Endothelial cell of umbilical vein (primary cell): ENCODE results near the gene PARVA. TPM values are rescaled to one million over a fixed set of nuclear protein-coding genes. Genes with fewer than 3 reads are reported as not detected.

Experiments
- BruUV-seq: library from RNA; stranded (reverse); fragments of 400-500 nt; replicated peaks from 2 replicates; lab custom pipeline; 2021; lab: Mats Ljungman, UMichigan
- CTCF ChIA-PET: fragments of 300-600, 350-600 bp; sonication (Branson Sonifier 250); formaldehyde crosslinking; loops from one replicate; lab custom pipeline; 2021; ENCODE audit warnings: antibody characterized with exemption, inconsistent platforms; lab: Charles Lee
- POLR2A ChIA-PET: fragments of 300-600, 350-600 bp; sonication (Branson Sonifier 250); formaldehyde crosslinking; loops from one replicate; lab custom pipeline; 2021; ENCODE audit warnings: antibody characterized with exemption, inconsistent platforms; lab: Charles Lee
- DNase-seq: peaks from one replicate; pipeline ENCODE4 v3.0.0-alpha.2; 2011; ENCODE audit warnings: low read depth, low spot score
- FAIRE-seq: peaks from 2 replicates; lab custom pipeline; 2011; peaks lifted over from hg19 to GRCh38; lab: Jason Lieb, UNC
- H2AFZ ChIP-seq: 2 replicates; pipeline ENCODE4 v1.6.0; 2012; ENCODE audit warnings: low read depth, low read length, control low read depth, inconsistent platforms
- H3K27ac ChIP-seq: 2 replicates; pipeline ENCODE4 v1.5.1; 2011; ENCODE audit warnings: low read depth, mild to moderate bottlenecking, control low read depth, low read length, moderate library complexity; ENCODE audit not compliant: insufficient read depth
- H3K27me3 ChIP-seq, 2 experiments: 2 replicates each; pipeline versions ENCODE4 v1.6.0 to v1.6.1; 2011; ENCODE audit warnings: low read length in 2 of 2, mixed read lengths in 1 of 2; ENCODE audit not compliant: control insufficient read depth in 2 of 2, insufficient read depth in 2 of 2
- H3K36me3 ChIP-seq, 2 experiments: 2 replicates in 1 of 2; 3 replicates in 1 of 2; pipeline ENCODE4 v1.5.1; 2011; ENCODE audit warnings: low read length in 2 of 2, mild to moderate bottlenecking in 1 of 2, moderate library complexity in 1 of 2; ENCODE audit not compliant: control insufficient read depth in 2 of 2, insufficient read depth in 2 of 2; ENCODE audit errors: extremely low read depth in 1 of 2
- H3K4me1 ChIP-seq: 3 replicates; pipeline ENCODE4 v1.5.1; 2011; ENCODE audit warnings: mild to moderate bottlenecking, low read length; ENCODE audit not compliant: control insufficient read depth, insufficient read depth; ENCODE audit errors: extremely low read depth
- H3K4me2 ChIP-seq: 2 replicates; pipeline ENCODE4 v1.6.1; 2011; ENCODE audit warnings: low read length, control low read depth, mixed read lengths; ENCODE audit not compliant: insufficient read depth
- H3K4me3 ChIP-seq, 3 experiments: fragments of 200-600 bp in 1 of 3; sonication (generic), shearing (Covaris generic) in 1 of 3; replicated peaks in 1 of 3; 2 replicates each; pipeline ENCODE4 v1.5.1; 2011 to 2016; ENCODE audit warnings: control low read depth in 3 of 3, low read length in 3 of 3, mild to moderate bottlenecking in 2 of 3, inconsistent platforms in 1 of 3, low read depth in 1 of 3, moderate library complexity in 1 of 3; ENCODE audit not compliant: insufficient read depth in 1 of 3
- H3K79me2 ChIP-seq: 2 replicates; pipeline ENCODE4 v1.6.0; 2012; ENCODE audit warnings: low read length, inconsistent platforms; ENCODE audit not compliant: control insufficient read depth, insufficient read depth
- H3K9ac ChIP-seq: replicated peaks from 2 replicates; pipeline ENCODE3; 2011; ENCODE audit warnings: low read length, control low read depth; ENCODE audit not compliant: insufficient read depth; ENCODE audit errors: extremely low read depth
- H3K9me1 ChIP-seq: replicated peaks from 3 replicates; pipeline ENCODE4 v1.6.0; 2011; ENCODE audit warnings: mild to moderate bottlenecking, low read length; ENCODE audit not compliant: control insufficient read depth, insufficient read depth; ENCODE audit errors: extremely low read depth
- H3K9me3 ChIP-seq: replicated peaks from 2 replicates; pipeline ENCODE4 v1.5.1; 2012; ENCODE audit warnings: low read length, inconsistent platforms; ENCODE audit not compliant: control insufficient read depth, insufficient read depth
- H4K20me1 ChIP-seq: replicated peaks from 2 replicates; pipeline ENCODE3; 2011; ENCODE audit warnings: mild to moderate bottlenecking, low read length; ENCODE audit not compliant: control insufficient read depth, insufficient read depth; ENCODE audit errors: extremely low read depth
- EZH2 ChIP-seq: IDR thresholded peaks from 2 replicates; pipeline ENCODE4 v1.6.1; 2012; ENCODE audit warnings: borderline replicate concordance, low read depth, mild to moderate bottlenecking, moderate library complexity, low read length, inconsistent platforms; ENCODE audit not compliant: severe bottlenecking
- FOS ChIP-seq: IDR thresholded peaks from 2 replicates; pipeline ENCODE4 v1.6.1; 2011; ENCODE audit warnings: mild to moderate bottlenecking, low read length, moderate library complexity, borderline replicate concordance; ENCODE audit not compliant: insufficient read depth
- GATA2 ChIP-seq: IDR thresholded peaks from 2 replicates; pipeline ENCODE4 v1.7.0; 2011; ENCODE audit warnings: low read depth, mild to moderate bottlenecking, moderate library complexity, mixed read lengths, low read length; ENCODE audit not compliant: insufficient read length, insufficient read depth
- JUN ChIP-seq: IDR thresholded peaks from 2 replicates; pipeline ENCODE4 v1.6.1; 2011; ENCODE audit warnings: borderline replicate concordance, low read depth; ENCODE audit not compliant: insufficient read length, insufficient read depth
- MYC ChIP-seq: IDR thresholded peaks from one replicate; pipeline ENCODE4 v1.6.1; 2011; ENCODE audit warnings: mild to moderate bottlenecking, low read depth, low read length
- POLR2A ChIP-seq: IDR thresholded peaks from 2 replicates; pipeline ENCODE4 v1.6.1; 2012; ENCODE audit warnings: low read depth, mild to moderate bottlenecking, control low read depth, low read length
- POLR2AphosphoS5 ChIP-seq: IDR thresholded peaks from 2 replicates; pipeline ENCODE4 v1.6.1; 2012; ENCODE audit warnings: low read depth, mild to moderate bottlenecking, control low read depth, low read length, moderate library complexity; ENCODE audit not compliant: insufficient read depth
- dilution Hi-C: fragments of 300-500 bp; cut with MboI; formaldehyde crosslinking; loops from one replicate; pipeline ENCODE4 v1.15.0; 2019; ENCODE audit warnings: low sequenced_read_pairs; ENCODE audit not compliant: extremely low pct_ligation_motif_present
- intact Hi-C: fragments of 100-400 bp; cut with micrococcal nuclease; formaldehyde crosslinking; loops from one replicate; pipeline ENCODE4 v1.10.0; 2022
- polyA plus RNA-seq, 4 experiments: library from polyadenylated mRNA; depleted of rRNA in 3 of 4; stranded (reverse) in 3 of 4; unstranded in 1 of 4; fragments of >200 nt; gene quantifications; 2 replicates each; pipeline versions ENCODE4 v1.2.1 to v1.2.3, GENCODE V29; 2011 to 2012; ENCODE audit warnings: missing spikeins in 1 of 4
- total RNA-seq: library from RNA; stranded (reverse); gene quantifications from 2 replicates; pipeline ENCODE4 v1.2.3, GENCODE V29; 2021
- TF ChIP-seq, protein P1 (sequence below): IDR thresholded peaks from 2 replicates; pipeline ENCODE4 v1.6.1; 2011; ENCODE audit not compliant: insufficient read depth, insufficient read length
- TF ChIP-seq, protein P2 (sequence below), 2 donors: IDR thresholded peaks; 1 replicate in 1 of 2; 2 replicates in 1 of 2; pipeline ENCODE4 v1.5.1; 2011; ENCODE audit warnings: low read length in 2 of 2, mild to moderate bottlenecking in 2 of 2, moderate library complexity in 2 of 2, control low read depth in 1 of 2, inconsistent platforms in 1 of 2, low read depth in 1 of 2; ENCODE audit not compliant: insufficient read depth in 1 of 2; ENCODE audit errors: extremely low read depth in 1 of 2

PARVA gene
- total and polyA plus RNA-seq, 2 donors (not counting 3 experiments of a cell fraction or from before 2014, with no cell fraction given) = 40.6 to 104 TPM

DNA sequence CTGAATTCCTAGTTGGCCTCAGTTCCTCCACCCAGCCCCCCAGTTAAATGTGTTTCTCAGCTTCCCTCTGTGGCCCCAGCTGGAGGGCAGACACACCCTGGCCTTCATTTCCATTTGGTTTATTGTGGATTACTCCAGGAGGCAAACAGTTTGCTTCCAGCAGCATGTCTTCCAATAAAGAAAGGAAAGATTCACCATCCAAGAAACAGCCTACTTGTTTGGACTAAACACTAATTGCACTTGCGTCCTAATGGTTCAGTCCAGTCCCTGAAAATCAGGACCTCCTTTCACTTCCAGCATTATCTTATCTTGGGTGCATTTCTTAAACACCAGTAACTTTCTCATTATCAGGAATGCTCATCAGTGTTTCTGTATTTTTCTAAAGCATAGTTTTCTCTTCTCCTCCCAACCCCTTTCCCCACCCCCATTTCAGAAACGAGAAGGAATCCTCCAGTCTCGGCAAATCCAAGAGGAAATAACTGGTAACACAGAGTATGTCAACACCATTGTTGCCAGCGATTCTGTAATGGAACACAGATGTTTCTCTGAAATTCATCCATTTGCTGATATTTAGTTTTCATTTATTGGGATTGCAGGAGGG lies 130.9 kb downstream of the PARVA start:
- Histone ChIP-seq H3K27ac (no peak overlapping the region), H3K4me1 (peaks cover 17% of the 10 kb centered on the region), H3K4me2 (no peak overlapping the region), H3K27me3 (no peaks in the 10 kb centered on the region), H3K9ac (no peak overlapping the region), H4K20me1 (no peaks in the 10 kb centered on the region), H3K9me3 (no peaks in the 10 kb centered on the region), H2AFZ (no peak overlapping the region), H3K9me1 (no peaks in the 10 kb centered on the region), H3K4me3 (no peak overlapping the region), H3K36me3 (peaks cover 3 to 19% of the 10 kb centered on the region in 2 experiments), H3K79me2 (no peaks in the 10 kb centered on the region)
- dilution Hi-C loops = no loop called here
- TF ChIP-seq FOS = no peak
- no peak for TF ChIP-seq MYC
- TF ChIP-seq POLR2A = no peak
- no peak for TF ChIP-seq EZH2
- FAIRE-seq (no peak), DNase-seq (peak; percentile 70)
- BruUV-seq = no TSS peak
- ChIA-PET POLR2A (interaction anchor here (0.6 kb wide), 1 partner anchor 146 kb away, joined by 5 read pairs; no protein-coding TSS in a partner anchor), CTCF (interaction anchor here (1.1 kb wide), 1 partner anchor 23 kb away, joined by 4 read pairs; no protein-coding TSS in a partner anchor)
- intact Hi-C loops = loop anchor here (10.0 kb wide), 1 partner anchor 173 kb away; no protein-coding TSS in a partner anchor

DNA sequence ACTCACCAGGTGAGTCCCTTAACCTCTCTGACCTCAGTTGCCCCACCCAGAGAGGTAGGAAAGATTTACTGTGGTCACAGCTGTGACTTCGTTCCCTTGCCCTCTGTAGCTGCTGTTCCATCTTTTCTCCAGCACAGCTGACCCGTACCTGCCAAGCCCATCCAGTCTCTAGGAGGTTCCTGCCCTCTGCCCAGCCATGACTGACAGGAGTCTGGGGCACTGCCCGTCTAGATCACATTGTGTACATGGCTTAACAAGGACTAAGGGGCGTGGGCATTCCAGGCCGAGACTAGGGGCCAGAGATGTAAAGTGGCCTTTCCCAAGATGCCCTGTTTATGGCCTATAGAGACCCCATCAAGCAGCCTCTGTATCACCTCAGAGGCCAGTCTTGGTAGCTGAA lies 132.0 kb downstream of the PARVA start:
- dilution Hi-C loops (no loop called here), intact Hi-C loops (loop anchor here (10.0 kb wide), 1 partner anchor 175 kb away; no protein-coding TSS in a partner anchor)
- Histone ChIP-seq H3K36me3 (peaks cover 3 to 15% of the 10 kb centered on the region in 2 experiments), H3K4me3 (no peak overlapping the region), H3K4me2 (no peak overlapping the region), H3K4me1 (peaks cover 17% of the 10 kb centered on the region), H3K9ac (no peak overlapping the region), H3K27ac (no peak overlapping the region), H4K20me1 (no peaks in the 10 kb centered on the region), H2AFZ (no peak overlapping the region), H3K9me1 (no peaks in the 10 kb centered on the region), H3K27me3 (no peaks in the 10 kb centered on the region), H3K79me2 (no peaks in the 10 kb centered on the region), H3K9me3 (no peaks in the 10 kb centered on the region)
- ChIA-PET CTCF (no interaction called here), POLR2A (no interaction called here)
- no peak for TF ChIP-seq MYC
- no peak for TF ChIP-seq POLR2A
- TF ChIP-seq, protein P1, sequence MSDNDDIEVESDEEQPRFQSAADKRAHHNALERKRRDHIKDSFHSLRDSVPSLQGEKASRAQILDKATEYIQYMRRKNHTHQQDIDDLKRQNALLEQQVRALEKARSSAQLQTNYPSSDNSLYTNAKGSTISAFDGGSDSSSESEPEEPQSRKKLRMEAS = no peak
- TF ChIP-seq, protein P2, sequence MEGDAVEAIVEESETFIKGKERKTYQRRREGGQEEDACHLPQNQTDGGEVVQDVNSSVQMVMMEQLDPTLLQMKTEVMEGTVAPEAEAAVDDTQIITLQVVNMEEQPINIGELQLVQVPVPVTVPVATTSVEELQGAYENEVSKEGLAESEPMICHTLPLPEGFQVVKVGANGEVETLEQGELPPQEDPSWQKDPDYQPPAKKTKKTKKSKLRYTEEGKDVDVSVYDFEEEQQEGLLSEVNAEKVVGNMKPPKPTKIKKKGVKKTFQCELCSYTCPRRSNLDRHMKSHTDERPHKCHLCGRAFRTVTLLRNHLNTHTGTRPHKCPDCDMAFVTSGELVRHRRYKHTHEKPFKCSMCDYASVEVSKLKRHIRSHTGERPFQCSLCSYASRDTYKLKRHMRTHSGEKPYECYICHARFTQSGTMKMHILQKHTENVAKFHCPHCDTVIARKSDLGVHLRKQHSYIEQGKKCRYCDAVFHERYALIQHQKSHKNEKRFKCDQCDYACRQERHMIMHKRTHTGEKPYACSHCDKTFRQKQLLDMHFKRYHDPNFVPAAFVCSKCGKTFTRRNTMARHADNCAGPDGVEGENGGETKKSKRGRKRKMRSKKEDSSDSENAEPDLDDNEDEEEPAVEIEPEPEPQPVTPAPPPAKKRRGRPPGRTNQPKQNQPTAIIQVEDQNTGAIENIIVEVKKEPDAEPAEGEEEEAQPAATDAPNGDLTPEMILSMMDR (IDR thresholded peaks at IDR 0.05; ENCODE audit: extremely low read depth in 1 of 2, insufficient read depth in 1 of 2, low read depth in 1 of 2, low read length in 2 of 2) = no peak
- TF ChIP-seq POLR2AphosphoS5 = no peak
- no peak for TF ChIP-seq FOS
- no peak for TF ChIP-seq EZH2
- TF ChIP-seq JUN = no peak
- TF ChIP-seq GATA2 = no peak
- no peak for DNase-seq
- FAIRE-seq = no peak
- BruUV-seq = no TSS peak
